Left lung (tissue), 10 donors: ENCODE measurements around the gene MOB2. TPM values are rescaled to one million over a fixed set of nuclear protein-coding genes. Genes with fewer than 3 reads are reported as not detected.
"Not testable (repeated sequence)": the region's sequence is repeated elsewhere in the genome, so short reads cannot be mapped to it uniquely, and the experiment has no call there.

ENCODE experiments used
- ATAC-seq: fragments of 200-7000 bp; cut with Tn5 transposase; one replicate; pipeline ENCODE4 v1.9.1; 2020; ENCODE audit warnings: moderate library complexity
- DNase-seq, 4 donors: peaks; one replicate each; pipeline ENCODE4 v3.0.0-alpha.2; 2013 to 2020
- H3K27ac ChIP-seq, 2 donors: fragments of 200-600 bp; sonication (generic) in 1 of 2; one replicate each; pipeline versions ENCODE4 v1.5.0 to v1.8.0; 2020 to 2021
- H3K27me3 ChIP-seq, 2 donors: fragments of 200-600 bp; sonication (generic) in 1 of 2; one replicate each; pipeline versions ENCODE4 v1.5.0 to v1.8.0; 2020 to 2021
- H3K36me3 ChIP-seq, 2 donors: fragments of 200-600 bp; sonication (generic) in 1 of 2; one replicate each; pipeline versions ENCODE4 v1.5.0 to v1.8.0; 2020 to 2021
- H3K4me1 ChIP-seq, 2 donors: fragments of 200-600 bp; one replicate each; pipeline ENCODE4 v1.8.0; 2021
- H3K4me3 ChIP-seq, 2 donors: fragments of 200-600 bp; sonication (generic) in 1 of 2; one replicate each; pipeline versions ENCODE4 v1.5.0 to v1.8.0; 2020 to 2021; ENCODE audit warnings: mild to moderate bottlenecking in 1 of 2
- H3K9me3 ChIP-seq, 2 donors: fragments of 200-600 bp; sonication (generic) in 1 of 2; one replicate each; pipeline versions ENCODE4 v1.5.0 to v1.8.0; 2020 to 2021
- intact Hi-C, 2 donors: fragments of 100-400 bp; cut with DNase I; formaldehyde crosslinking; loops; one replicate each; pipeline versions ENCODE4 v1.11.2 to v1.14.2; 2022
- polyA plus RNA-seq, 6 donors: library from polyadenylated mRNA; unstranded; fragments of 120-200 nt; gene quantifications; one replicate each; pipeline ENCODE4 v1.2.1, GENCODE V29; 2013; ENCODE audit not compliant: insufficient read length in 6 of 6
- total RNA-seq, 2 donors: library from RNA; stranded (reverse); fragmentation: NEBNext Ultra II Directional; extraction: Animal tissue kit (Norgen Biotek cat#: 25700); gene quantifications; one replicate each; pipeline ENCODE4 v1.2.1, GENCODE V29; 2021
- TF ChIP-seq, protein P1 (sequence below), 2 donors: fragments of 200-600 bp; sonication (generic) in 1 of 2; IDR thresholded peaks; one replicate each; pipeline versions ENCODE4 v1.5.0 to v1.8.0; 2021; ENCODE audit warnings: antibody characterized with exemption in 2 of 2
- donor health status: DM: no; HTN: yes; CAD: no.
- donor health status: DM: no; HTN: no; CAD: no.

MOB2 gene
- total and polyA plus RNA-seq, 8 donors = 36.1 to 41.3 (median 37.3) TPM

DNA sequence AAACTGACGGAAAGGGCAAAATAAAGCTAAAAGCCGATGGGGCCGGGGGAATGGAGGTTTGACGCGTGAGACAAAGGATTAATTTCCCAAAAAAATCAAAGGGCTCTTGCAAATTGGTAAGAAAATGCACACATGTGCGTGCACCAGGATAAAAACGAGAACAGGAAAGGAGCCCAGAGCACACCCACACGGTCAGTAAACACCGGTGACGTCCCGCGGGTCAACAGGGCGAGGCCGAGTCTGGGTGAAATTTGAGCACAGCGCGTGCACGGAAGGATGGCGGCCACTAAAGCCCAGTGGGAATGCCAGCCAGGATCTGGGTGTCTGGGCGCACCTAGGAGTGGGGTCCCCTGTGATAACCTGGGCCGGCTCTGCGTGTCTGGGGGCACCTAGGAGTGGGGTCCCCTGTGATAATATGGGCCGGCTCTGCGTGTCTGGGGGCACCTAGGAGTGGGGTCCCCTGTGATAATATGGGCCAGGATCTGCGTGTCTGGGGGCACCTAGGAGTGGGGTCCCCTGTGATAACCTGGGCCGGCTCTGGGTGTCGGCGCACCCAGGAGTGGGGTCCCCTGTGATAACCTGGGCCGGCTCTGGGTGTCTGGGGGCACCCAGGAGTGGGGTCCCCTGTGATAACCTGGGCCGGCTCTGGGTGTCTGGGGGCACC, 52.5 kb downstream of the MOB2 start:
- TF ChIP-seq, protein P1, sequence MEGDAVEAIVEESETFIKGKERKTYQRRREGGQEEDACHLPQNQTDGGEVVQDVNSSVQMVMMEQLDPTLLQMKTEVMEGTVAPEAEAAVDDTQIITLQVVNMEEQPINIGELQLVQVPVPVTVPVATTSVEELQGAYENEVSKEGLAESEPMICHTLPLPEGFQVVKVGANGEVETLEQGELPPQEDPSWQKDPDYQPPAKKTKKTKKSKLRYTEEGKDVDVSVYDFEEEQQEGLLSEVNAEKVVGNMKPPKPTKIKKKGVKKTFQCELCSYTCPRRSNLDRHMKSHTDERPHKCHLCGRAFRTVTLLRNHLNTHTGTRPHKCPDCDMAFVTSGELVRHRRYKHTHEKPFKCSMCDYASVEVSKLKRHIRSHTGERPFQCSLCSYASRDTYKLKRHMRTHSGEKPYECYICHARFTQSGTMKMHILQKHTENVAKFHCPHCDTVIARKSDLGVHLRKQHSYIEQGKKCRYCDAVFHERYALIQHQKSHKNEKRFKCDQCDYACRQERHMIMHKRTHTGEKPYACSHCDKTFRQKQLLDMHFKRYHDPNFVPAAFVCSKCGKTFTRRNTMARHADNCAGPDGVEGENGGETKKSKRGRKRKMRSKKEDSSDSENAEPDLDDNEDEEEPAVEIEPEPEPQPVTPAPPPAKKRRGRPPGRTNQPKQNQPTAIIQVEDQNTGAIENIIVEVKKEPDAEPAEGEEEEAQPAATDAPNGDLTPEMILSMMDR (IDR thresholded peaks at IDR 0.05) = no peak
- Histone ChIP-seq H3K4me1 (no peaks in the 10 kb centered on the region), H3K9me3 (no peaks in the 10 kb centered on the region), H3K36me3 (no peaks in the 10 kb centered on the region), H3K27ac (no peak overlapping the region), H3K27me3 (peaks cover 0 to 58% of the 10 kb centered on the region in 2 donors), H3K4me3 (no peak overlapping the region)
- intact Hi-C loops = no loop called here
- DNase-seq = no peak
- no peak for ATAC-seq

DNA sequence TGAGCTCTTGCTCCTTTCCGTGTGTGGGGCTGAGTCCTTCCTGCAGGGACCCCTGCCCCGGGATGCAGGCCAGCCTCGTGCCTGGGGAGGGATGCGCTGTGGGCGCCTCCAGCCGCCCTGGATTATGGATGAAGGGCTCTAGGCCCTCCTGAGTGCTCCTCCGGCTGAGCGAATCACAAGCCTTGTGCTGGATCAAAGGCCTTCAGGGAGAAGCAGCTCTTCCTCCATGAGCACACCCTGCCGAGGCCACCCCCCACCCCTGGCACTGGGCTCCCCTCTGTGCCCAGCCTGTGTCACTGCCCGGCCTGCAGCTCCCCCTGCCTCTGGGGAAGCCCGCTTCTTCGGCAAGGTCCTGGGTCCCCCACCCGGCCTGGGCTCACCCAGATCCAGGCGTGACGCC, 53.0 kb downstream of the MOB2 start:
- no peak overlapping the region for H3K4me3 ChIP-seq
- H3K4me1 ChIP-seq = no peaks in the 10 kb centered on the region
- intact Hi-C loops = no loop called here
- H3K27me3 ChIP-seq = peaks cover 0 to 52% of the 10 kb centered on the region in 2 donors
- H3K27ac ChIP-seq = no peak overlapping the region
- no peaks in the 10 kb centered on the region for H3K36me3 ChIP-seq
- TF ChIP-seq, protein P1 (IDR thresholded peaks at IDR 0.05) = no peak
- no peaks in the 10 kb centered on the region for H3K9me3 ChIP-seq
- no peak for DNase-seq
- ATAC-seq = no peak

DNA sequence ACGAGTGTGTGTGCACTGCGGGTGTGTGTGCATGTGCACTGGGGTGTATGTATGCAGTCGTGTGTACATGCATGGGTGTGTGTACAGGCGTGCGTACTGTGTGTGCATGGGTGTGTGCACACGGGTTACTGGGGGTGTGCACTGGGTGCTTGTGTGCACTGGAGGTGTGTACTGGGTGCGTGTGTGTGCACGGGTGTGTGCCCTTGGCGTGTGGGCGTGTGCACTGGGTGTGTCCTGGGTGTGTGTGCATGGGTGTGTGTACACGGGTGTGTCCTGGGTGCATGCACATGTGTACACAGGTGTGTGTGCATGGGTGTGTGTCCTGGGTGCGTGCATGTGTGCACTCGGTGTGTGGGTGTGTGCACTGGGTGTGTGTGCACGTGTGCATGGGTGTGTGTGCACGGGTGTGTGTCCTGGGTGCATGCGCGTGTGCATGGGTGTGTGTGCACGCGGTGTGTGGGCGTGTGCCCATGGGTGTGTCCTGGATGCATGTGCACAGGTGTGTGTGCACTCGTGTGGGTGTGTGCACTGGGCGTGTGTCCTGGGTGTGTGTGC, 57.7 kb downstream of the MOB2 start:
- no peaks in the 10 kb centered on the region for H3K36me3 ChIP-seq
- H3K4me3 ChIP-seq = no peak overlapping the region
- no peaks in the 10 kb centered on the region for H3K9me3 ChIP-seq
- intact Hi-C loops = no loop called here
- no peak for DNase-seq
- no peaks in the 10 kb centered on the region for H3K4me1 ChIP-seq
- H3K27ac ChIP-seq = no peak overlapping the region
- H3K27me3 ChIP-seq = peaks cover 0 to 40% of the 10 kb centered on the region in 2 donors
- TF ChIP-seq, protein P1 (IDR thresholded peaks at IDR 0.05) = no peak
- ATAC-seq = no peak

DNA sequence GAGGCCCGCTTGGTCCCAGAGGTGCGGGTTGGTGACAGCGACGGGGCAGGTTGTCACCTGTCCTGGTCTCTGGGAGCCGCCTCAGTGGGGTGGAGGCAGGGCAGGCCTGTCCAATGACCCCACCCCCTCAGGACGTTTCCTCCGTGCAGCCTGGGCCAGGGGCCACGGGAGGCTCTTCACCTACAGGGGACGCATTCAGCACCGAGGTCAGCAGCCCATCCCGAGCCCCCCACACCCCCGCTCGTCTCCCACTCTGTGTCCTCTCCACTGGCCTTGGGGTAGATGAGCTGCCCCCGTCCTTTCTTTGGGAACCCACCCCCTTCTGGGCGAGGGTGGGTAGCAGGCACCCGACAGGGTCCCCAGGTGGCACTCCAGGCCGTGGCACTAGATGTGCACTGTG, 61.1 kb downstream of the MOB2 start:
- no peak for ATAC-seq

DNA sequence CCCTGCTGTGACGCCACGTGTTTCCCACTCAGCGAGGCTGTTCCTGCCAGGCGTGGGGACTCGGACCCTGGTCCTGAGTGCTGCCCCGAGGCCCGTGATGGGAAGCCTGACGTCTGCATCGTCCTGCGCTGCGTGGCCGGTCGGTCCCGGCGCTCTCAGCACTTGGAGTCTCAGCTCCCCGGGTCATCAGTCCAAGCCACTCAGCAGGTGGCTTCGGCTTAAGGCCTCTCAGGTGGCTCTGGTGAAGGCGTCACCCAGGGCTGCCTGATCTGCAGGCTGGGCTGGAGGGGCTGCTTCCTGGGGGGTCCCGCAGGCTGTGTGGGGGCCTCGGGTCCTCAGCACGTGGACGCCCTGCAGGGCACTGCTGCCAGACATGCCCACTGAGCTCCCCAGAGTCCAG, 61.6 kb downstream of the MOB2 start:
- DNase-seq (no peak), ATAC-seq (no peak)
- H3K9me3 ChIP-seq = peaks cover 0 to 5% of the 10 kb centered on the region in 2 donors
- no peaks in the 10 kb centered on the region for H3K36me3 ChIP-seq
- H3K4me1 ChIP-seq = no peaks in the 10 kb centered on the region
- TF ChIP-seq, protein P1 (IDR thresholded peaks at IDR 0.05) = no peak
- H3K27me3 ChIP-seq = peaks cover 0 to 44% of the 10 kb centered on the region in 2 donors
- H3K4me3 ChIP-seq = no peak overlapping the region
- no peak overlapping the region for H3K27ac ChIP-seq
- intact Hi-C loops = no loop called here

More for the DNA sequence above, 61.1 kb downstream of the MOB2 start:
- H3K4me1 ChIP-seq = no peaks in the 10 kb centered on the region
- peaks cover 0 to 44% of the 10 kb centered on the region in 2 donors for H3K27me3 ChIP-seq
- no peak for DNase-seq
- H3K4me3 ChIP-seq = no peak overlapping the region
- no peaks in the 10 kb centered on the region for H3K36me3 ChIP-seq
- no peak overlapping the region for H3K27ac ChIP-seq
- H3K9me3 ChIP-seq = peaks cover 0 to under 1% of the 10 kb centered on the region in 2 donors
- TF ChIP-seq, protein P1 (IDR thresholded peaks at IDR 0.05) = no peak
- intact Hi-C loops = no loop called here

DNA sequence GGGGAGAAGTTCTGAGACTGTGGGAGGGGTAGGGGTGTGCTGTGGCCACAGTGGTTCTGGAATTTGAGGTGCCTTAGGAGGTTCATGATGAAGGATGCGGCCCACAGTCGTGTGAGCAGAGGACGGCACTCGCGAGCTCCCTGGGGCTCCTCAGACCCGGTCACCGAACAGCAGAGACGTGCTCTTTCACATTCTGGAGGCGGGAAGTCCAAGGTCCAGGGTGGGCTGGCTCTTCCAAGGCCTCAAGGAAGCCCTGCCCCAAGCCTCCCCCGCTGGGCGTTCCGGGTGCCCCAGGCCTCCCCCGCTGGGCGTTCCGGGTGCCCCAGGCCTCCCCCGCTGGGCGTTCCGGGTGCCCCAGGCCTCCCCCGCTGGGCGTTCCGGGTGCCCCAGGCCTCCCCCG, 63.2 kb downstream of the MOB2 start:
- H3K4me3 ChIP-seq, H3K27ac ChIP-seq, H3K36me3 ChIP-seq, ATAC-seq, H3K4me1 ChIP-seq, DNase-seq, intact Hi-C loops: not testable (repeated sequence)
- H3K9me3 ChIP-seq = peaks cover 0 to 19% of the 10 kb centered on the region in 2 donors
- peaks cover 0 to 44% of the 10 kb centered on the region in 2 donors for H3K27me3 ChIP-seq
